GM18951 (cell line): ENCODE measurements around the gene SLC17A2.

Source experiments
- POLR2A ChIP-seq: IDR thresholded peaks from 4 replicates; pipeline ENCODE4 v1.6.1; 2011; ENCODE audit warnings: mild to moderate bottlenecking; ENCODE audit not compliant: insufficient read length, insufficient read depth; ENCODE audit errors: extremely low read depth
- in situ Hi-C: fragments of 300-500 bp; cut with MboI; formaldehyde crosslinking; loops from one replicate; pipeline ENCODE4 v1.12.0; 2022; ENCODE audit warnings: low sequenced_read_pairs, mixed read lengths, inconsistent platforms; ENCODE audit not compliant: unreplicated experiment

The SLC17A2 gene, protein sequence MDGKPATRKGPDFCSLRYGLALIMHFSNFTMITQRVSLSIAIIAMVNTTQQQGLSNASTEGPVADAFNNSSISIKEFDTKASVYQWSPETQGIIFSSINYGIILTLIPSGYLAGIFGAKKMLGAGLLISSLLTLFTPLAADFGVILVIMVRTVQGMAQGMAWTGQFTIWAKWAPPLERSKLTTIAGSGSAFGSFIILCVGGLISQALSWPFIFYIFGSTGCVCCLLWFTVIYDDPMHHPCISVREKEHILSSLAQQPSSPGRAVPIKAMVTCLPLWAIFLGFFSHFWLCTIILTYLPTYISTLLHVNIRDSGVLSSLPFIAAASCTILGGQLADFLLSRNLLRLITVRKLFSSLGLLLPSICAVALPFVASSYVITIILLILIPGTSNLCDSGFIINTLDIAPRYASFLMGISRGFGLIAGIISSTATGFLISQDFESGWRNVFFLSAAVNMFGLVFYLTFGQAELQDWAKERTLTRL

DNA sequence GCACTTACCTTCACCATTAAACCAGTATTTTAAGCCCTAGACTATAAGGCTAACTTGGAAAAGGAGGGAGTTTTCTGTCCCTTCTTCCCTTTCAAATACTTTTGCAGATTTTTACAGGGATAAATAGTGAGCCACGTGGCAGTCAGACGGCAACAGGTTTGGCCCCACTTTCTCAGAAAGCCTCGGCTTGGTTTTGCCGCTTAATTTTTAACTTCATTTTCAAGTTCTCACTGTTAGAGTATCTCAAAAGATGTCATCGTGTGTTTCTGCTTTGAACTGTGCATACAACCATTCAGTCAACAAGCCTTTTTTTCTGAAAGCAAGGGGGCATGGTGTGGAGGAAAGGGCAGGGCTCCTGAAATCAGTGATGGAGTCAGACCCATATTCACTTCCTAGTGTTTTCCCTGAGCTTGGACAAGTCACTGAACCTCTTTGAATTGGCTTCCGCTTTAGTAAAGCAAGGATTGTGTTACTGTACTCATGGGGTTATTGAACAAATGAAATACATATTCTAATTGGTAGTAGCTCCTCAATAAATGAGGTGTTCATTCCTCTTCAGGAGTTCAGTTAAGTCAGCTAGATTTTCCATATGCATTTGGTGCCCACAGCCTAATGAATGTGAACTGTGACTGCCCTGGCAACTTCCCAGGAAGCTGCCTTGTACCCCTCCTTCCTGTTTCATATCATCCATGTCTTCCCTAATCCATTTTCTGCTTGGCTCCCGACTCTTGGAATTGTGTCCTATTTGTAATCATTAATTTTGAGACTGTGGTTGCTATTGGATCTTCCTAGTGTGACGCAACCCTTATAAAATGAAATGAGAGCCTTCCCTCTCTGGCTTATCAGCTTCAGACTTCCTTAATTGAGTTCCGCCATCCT lies at the start of gene SLC17A2:
Gene SLC17A2, minus strand, starts transcription at position 160 of the 879 bp plus-strand sequence. CDS start 4,895 bp downstream, outside the sequence.
- no peak for TF ChIP-seq POLR2A
- in situ Hi-C loops: loop anchor here (25.0 kb wide), 1 partner anchor 693 kb away; no protein-coding TSS in a partner anchor

GRCh38 chr6:25975923-25976560 lies 45.6 kb upstream of the SLC17A2 start:
- in situ Hi-C loops: no loop called here
- TF ChIP-seq POLR2A: no peak

GRCh38 chr6:25973923-25974555 lies 43.5 kb upstream of the SLC17A2 start:
- in situ Hi-C loops: no loop called here
- TF ChIP-seq POLR2A: no peak

DNA sequence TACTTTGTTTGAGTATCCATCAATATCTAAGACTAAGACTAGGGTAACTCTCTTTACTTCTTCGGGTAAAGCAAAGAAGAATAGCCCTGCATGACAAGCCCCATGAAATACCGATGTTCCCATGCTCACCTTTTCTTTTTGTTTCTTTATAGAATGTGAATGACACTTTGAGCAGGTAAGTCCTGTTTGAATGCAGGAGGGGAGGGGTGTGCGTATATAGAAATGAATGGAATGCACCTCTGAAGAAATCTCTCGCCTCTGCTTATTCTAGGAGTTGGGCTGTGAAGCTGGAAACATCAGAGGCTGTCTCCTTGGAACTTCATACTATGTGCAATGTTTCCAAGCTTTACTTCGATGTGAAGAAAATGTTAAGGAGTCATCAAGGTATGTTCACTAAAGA lies 42.4 kb upstream of the SLC17A2 start:
- no peak for TF ChIP-seq POLR2A
- in situ Hi-C loops: no loop called here

GRCh38 chr6:25972128-25972527 lies 41.6 kb upstream of the SLC17A2 start:
- no peak for TF ChIP-seq POLR2A
- in situ Hi-C loops: no loop called here

DNA sequence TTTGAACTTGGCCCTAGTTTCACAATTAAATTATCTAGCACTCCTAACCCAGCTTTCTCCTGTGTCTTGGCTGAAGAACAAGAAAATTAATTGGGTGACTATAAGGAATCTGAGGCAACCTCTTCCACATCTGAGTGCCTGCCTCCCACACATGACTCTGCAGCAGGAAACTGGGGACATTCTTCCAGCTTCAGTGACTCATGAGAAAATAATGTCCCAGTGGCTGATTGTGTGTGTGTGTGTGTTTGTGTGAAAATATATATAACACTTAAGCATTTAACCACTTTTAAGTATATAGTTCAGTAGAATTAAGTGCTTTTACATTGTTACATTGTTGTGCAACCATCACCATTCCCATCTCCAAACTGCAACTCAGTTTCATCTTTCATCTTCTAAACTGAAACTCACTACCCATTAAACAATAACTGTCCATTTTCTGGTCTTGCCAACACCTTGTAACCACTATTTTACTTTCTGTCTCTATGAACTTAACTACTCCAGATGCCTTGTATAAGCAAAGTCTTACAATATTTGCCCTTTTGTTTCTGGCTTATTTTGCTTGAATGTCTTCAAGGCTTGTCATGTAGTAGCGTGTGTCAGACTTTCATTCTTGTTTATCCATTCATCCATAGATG lies 40.8 kb upstream of the SLC17A2 start:
- in situ Hi-C loops: no loop called here
- no peak for TF ChIP-seq POLR2A

DNA sequence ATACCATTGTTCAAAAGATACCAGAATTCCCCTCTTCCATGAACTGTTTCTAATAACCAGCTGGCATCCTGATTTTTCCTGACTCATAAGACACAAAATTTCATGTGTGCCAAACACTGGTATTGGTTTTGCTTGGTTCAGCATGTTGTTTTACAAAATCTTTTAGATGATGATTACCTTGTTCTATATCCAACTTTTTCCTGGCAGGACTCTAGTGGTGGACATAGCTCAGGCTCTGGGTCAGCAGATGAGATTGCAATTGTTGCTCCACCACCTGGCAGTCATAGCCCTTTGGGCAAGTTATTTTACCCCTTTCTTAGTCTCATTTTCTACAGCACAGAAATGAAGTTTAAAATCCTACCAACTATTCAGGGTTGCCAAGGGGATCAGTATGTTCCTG lies 38.3 kb upstream of the SLC17A2 start:
- in situ Hi-C loops: no loop called here
- no peak for TF ChIP-seq POLR2A

DNA sequence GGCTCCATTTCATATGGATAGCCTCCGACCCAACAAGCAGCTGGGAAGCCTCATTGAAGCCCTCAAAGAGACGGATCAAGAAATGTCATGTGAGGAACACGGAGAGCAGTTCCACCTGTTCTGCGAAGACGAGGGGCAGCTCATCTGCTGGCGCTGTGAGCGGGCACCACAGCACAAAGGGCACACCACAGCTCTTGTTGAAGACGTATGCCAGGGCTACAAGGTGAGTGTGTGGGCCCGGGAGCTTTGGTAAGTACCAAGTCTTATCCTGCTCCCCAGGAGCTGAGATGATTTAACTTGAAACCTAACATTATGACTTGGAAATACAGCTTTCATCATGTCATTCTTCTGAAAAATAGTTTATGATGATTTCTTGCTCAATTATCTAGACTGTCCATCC lies 36.2 kb upstream of the SLC17A2 start:
- TF ChIP-seq POLR2A: no peak
- in situ Hi-C loops: no loop called here

GRCh38 chr6:25965058-25965457 lies 34.6 kb upstream of the SLC17A2 start:
- TF ChIP-seq POLR2A: no peak
- in situ Hi-C loops: no loop called here

DNA sequence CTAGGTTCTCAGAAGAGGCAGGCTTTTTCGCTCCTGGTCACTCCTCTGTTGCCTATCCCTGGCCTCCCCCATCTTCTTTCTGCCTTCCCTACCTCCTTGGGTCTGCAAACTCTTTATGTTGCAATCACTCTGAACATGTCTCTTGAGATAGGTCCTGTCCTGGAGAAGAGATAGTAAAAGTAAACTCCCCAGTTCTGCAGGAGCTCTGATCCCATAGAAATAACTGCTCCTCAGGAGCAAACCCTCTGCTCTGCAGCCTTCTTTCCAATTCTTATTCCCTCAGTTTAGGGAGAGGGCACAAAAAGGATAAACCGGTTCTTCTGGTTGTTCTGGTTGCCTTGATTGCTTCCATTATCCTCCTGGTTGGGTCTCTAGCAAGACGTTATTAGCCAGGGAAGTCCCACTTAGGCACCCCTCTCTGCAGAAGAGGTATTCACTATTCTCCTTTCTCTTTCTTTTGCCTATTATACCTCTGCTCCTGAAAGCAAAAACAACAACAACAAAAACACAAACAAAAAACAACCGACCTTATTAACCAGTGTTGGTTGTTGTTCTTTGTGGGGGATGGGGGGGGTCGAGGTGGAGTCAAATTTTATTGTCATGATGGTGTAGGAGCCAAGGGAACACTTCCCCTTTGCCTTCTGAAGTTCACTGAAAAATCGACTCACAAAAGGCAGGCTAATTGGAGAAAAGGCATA lies 33.1 kb upstream of the SLC17A2 start:
- no peak for TF ChIP-seq POLR2A
- in situ Hi-C loops: no loop called here

DNA sequence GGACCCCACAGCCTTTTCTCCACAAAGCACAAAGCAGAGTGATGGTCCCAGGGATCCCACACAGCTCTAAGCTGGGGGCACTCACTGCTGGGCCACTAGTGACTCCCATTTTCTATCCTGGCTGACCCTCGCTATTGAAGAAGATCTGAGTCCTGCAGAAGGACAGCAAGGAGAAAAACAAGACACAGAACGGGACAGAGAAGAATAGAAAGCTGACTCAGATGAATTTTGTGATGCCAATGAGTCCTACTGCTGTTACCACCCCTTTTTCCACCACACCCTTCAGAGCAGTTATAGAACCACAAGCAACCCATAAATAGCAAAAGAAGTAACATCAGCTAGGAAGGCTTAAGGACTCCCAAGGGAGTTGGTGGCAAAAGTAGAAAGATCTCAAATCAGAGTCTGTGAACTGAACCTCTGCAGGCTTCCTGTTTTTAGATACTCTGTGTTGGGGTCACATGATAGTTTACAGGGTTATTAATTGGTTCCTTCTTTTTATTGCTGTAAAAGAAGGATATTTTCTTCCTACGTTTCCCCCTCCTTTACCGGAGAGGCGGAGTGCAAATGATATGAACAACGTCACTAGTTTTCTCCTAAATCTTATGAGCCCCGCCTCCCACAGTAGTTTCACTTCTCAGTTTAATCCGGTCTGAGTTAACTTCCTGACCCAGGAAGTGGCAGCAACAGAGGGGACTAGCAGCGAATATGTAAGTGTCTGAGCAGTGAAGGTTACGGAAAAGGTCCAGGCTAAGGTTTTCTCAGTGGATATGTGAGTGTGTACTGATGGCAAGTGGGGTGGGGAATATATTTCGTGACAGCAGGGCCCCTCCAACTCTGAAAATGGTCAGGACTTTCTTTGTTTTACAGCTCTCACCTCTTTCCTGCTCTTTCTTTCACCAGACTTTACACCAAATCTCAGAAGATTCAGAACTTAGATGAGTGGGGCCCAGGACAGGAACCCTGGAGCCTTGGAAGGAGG lies 31.9 kb upstream of the SLC17A2 start, which contains the start of gene TRIM38:
Gene TRIM38, plus strand, starts transcription at position 654 of the 979 bp plus-strand sequence. CDS start 3,721 bp downstream, outside the sequence.
- in situ Hi-C loops: no loop called here
- TF ChIP-seq POLR2A: peak; percentile 83
